ENCODE measurements around the gene L1TD1.
A peak's percentile ranks its signal among the peaks of the same experiment; 100 is the strongest.

Gene L1TD1

GRCh38 chr1:62209931-62210595 lies 15.4 kb downstream of the L1TD1 start:
- no peak overlapping the region for H3K4me3 ChIP-seq (ENCODE audit: low read depth, low read length)
- H3K9ac ChIP-seq (ENCODE audit: low read length) = no peak overlapping the region
- no peak overlapping the region for H2BK12ac ChIP-seq (ENCODE audit: low read length)
- H2BK5ac ChIP-seq (ENCODE audit: low read depth, low read length, poor library complexity) = no peak overlapping the region
- no peak overlapping the region for H2BK120ac ChIP-seq (ENCODE audit: insufficient read depth, low read length, poor library complexity)
- no peak overlapping the region for H3K4ac ChIP-seq (ENCODE audit: low read depth, low read length)
- no peaks in the 10 kb centered on the region for H3K79me2 ChIP-seq (ENCODE audit: control insufficient read depth, insufficient read depth, low read length, poor library complexity)
- H3K23ac ChIP-seq (ENCODE audit: low read length) = no peak overlapping the region
- peaks cover 6% of the 10 kb centered on the region for H3K9me3 ChIP-seq (ENCODE audit: insufficient read depth, low read depth, low read length)
- H3K27ac ChIP-seq (ENCODE audit: low read depth, low read length) = no peak overlapping the region
- no peaks in the 10 kb centered on the region for H3K79me1 ChIP-seq (ENCODE audit: low read length)
- H3K36me3 ChIP-seq (ENCODE audit: control insufficient read depth in 1 of 2, insufficient read depth in 2 of 2, low read length in 2 of 2) = peaks cover 22 to 25% of the 10 kb centered on the region in 2 experiments
- no peak overlapping the region for H3K14ac ChIP-seq (ENCODE audit: low read length)
- DNase-seq = peak in 1 of 2 donors; percentile 72
- no peak overlapping the region for H2AK5ac ChIP-seq (ENCODE audit: low read length)
- no peak overlapping the region for H4K91ac ChIP-seq (ENCODE audit: low read depth, low read length)
- H3K27me3 ChIP-seq (ENCODE audit: insufficient read depth, low read length) = no peaks in the 10 kb centered on the region
- H3K4me2 ChIP-seq (ENCODE audit: low read length) = no peak overlapping the region
- no peak overlapping the region for H2AFZ ChIP-seq (ENCODE audit: insufficient read depth, low read length, poor library complexity)
- no peak overlapping the region for H4K8ac ChIP-seq (ENCODE audit: low read depth, low read length)
- WGBS (ENCODE audit: extremely low coverage, insufficient coverage, insufficient read length) = no CpG with 5 or more reads among the region's 1 CpG
- H3K4me1 ChIP-seq (ENCODE audit: control insufficient read depth in 1 of 2, insufficient read depth in 2 of 2, low read length in 2 of 2) = no peaks in the 10 kb centered on the region
- H3K18ac ChIP-seq (ENCODE audit: low read length) = no peak overlapping the region
- H4K12ac ChIP-seq (ENCODE audit: low read depth, low read length) = no peak overlapping the region

GRCh38 chr1:62210960-62211359 lies 16.3 kb downstream of the L1TD1 start:
- H3K9me3 ChIP-seq (ENCODE audit: insufficient read depth, low read depth, low read length) = peaks cover 6% of the 10 kb centered on the region

GRCh38 chr1:62212411-62212810 lies 17.8 kb downstream of the L1TD1 start:
- no CpG with 5 or more reads among the region's 6 CpGs for WGBS (ENCODE audit: extremely low coverage, insufficient coverage, insufficient read length)
- Histone ChIP-seq H3K4ac (ENCODE audit: low read depth, low read length) (no peak overlapping the region), H3K36me3 (ENCODE audit: control insufficient read depth in 1 of 2, insufficient read depth in 2 of 2, low read length in 2 of 2) (peaks cover 15 to 21% of the 10 kb centered on the region in 2 experiments), H3K4me3 (ENCODE audit: low read depth, low read length) (no peak overlapping the region), H2AK5ac (ENCODE audit: low read length) (no peak overlapping the region), H3K18ac (ENCODE audit: low read length) (no peak overlapping the region), H2BK5ac (ENCODE audit: low read depth, low read length, poor library complexity) (no peak overlapping the region), H3K9me3 (ENCODE audit: insufficient read depth, low read depth, low read length) (peaks cover 6% of the 10 kb centered on the region), H3K9ac (ENCODE audit: low read length) (no peak overlapping the region), H2AFZ (ENCODE audit: insufficient read depth, low read length, poor library complexity) (no peak overlapping the region), H3K27ac (ENCODE audit: low read depth, low read length) (no peak overlapping the region), H4K8ac (ENCODE audit: low read depth, low read length) (no peak overlapping the region), H2BK120ac (ENCODE audit: insufficient read depth, low read length, poor library complexity) (no peak overlapping the region), H3K23ac (ENCODE audit: low read length) (no peak overlapping the region), H4K12ac (ENCODE audit: low read depth, low read length) (no peak overlapping the region), H3K14ac (ENCODE audit: low read length) (no peak overlapping the region), H3K27me3 (ENCODE audit: insufficient read depth, low read length) (no peaks in the 10 kb centered on the region), H3K79me1 (ENCODE audit: low read length) (no peaks in the 10 kb centered on the region), H3K4me1 (ENCODE audit: control insufficient read depth in 1 of 2, insufficient read depth in 2 of 2, low read length in 2 of 2) (no peaks in the 10 kb centered on the region), H3K79me2 (ENCODE audit: control insufficient read depth, insufficient read depth, low read length, poor library complexity) (no peaks in the 10 kb centered on the region), H4K91ac (ENCODE audit: low read depth, low read length) (no peak overlapping the region), H2BK12ac (ENCODE audit: low read length) (no peak overlapping the region), H3K4me2 (ENCODE audit: low read length) (no peak overlapping the region)
- no peak for DNase-seq

More at GRCh38 chr1:62210960-62211359, 16.3 kb downstream of the L1TD1 start:
- H3K4me3 ChIP-seq (ENCODE audit: low read depth, low read length) = no peak overlapping the region
- H4K12ac ChIP-seq (ENCODE audit: low read depth, low read length) = no peak overlapping the region
- H4K8ac ChIP-seq (ENCODE audit: low read depth, low read length) = no peak overlapping the region
- H2BK5ac ChIP-seq (ENCODE audit: low read depth, low read length, poor library complexity) = no peak overlapping the region
- no peak overlapping the region for H3K18ac ChIP-seq (ENCODE audit: low read length)
- no peak overlapping the region for H3K4me2 ChIP-seq (ENCODE audit: low read length)
- H3K4me1 ChIP-seq (ENCODE audit: control insufficient read depth in 1 of 2, insufficient read depth in 2 of 2, low read length in 2 of 2) = no peaks in the 10 kb centered on the region
- H4K91ac ChIP-seq (ENCODE audit: low read depth, low read length) = no peak overlapping the region
- no peak overlapping the region for H2AK5ac ChIP-seq (ENCODE audit: low read length)
- H3K27me3 ChIP-seq (ENCODE audit: insufficient read depth, low read length) = no peaks in the 10 kb centered on the region
- H3K27ac ChIP-seq (ENCODE audit: low read depth, low read length) = no peak overlapping the region
- H2AFZ ChIP-seq (ENCODE audit: insufficient read depth, low read length, poor library complexity) = no peak overlapping the region
- no peak overlapping the region for H3K9ac ChIP-seq (ENCODE audit: low read length)
- peaks cover 15 to 21% of the 10 kb centered on the region in 2 experiments for H3K36me3 ChIP-seq (ENCODE audit: control insufficient read depth in 1 of 2, insufficient read depth in 2 of 2, low read length in 2 of 2)
- WGBS (ENCODE audit: extremely low coverage, insufficient coverage, insufficient read length) = no CpG with 5 or more reads among the region's 1 CpG
- H3K79me2 ChIP-seq (ENCODE audit: control insufficient read depth, insufficient read depth, low read length, poor library complexity) = no peaks in the 10 kb centered on the region
- no peak overlapping the region for H2BK120ac ChIP-seq (ENCODE audit: insufficient read depth, low read length, poor library complexity)
- no peak overlapping the region for H3K14ac ChIP-seq (ENCODE audit: low read length)
- no peak overlapping the region for H2BK12ac ChIP-seq (ENCODE audit: low read length)
- DNase-seq = no peak
- H3K23ac ChIP-seq (ENCODE audit: low read length) = no peak overlapping the region
- no peaks in the 10 kb centered on the region for H3K79me1 ChIP-seq (ENCODE audit: low read length)
- H3K4ac ChIP-seq (ENCODE audit: low read depth, low read length) = no peak overlapping the region

- no peak overlapping the region for H3K14ac ChIP-seq (ENCODE audit: low read length)
- no peak overlapping the region for H3K23ac ChIP-seq (ENCODE audit: low read length)
- no peak overlapping the region for H3K4ac ChIP-seq (ENCODE audit: low read depth, low read length)
- no peak overlapping the region for H2BK120ac ChIP-seq (ENCODE audit: insufficient read depth, low read length, poor library complexity)
- no peak overlapping the region for H3K27ac ChIP-seq (ENCODE audit: low read depth, low read length)
- DNase-seq = no peak
- no peak overlapping the region for H3K18ac ChIP-seq (ENCODE audit: low read length)
- no peaks in the 10 kb centered on the region for H3K79me2 ChIP-seq (ENCODE audit: control insufficient read depth, insufficient read depth, low read length, poor library complexity)
- no peak overlapping the region for H2AK5ac ChIP-seq (ENCODE audit: low read length)
- H2BK5ac ChIP-seq (ENCODE audit: low read depth, low read length, poor library complexity) = no peak overlapping the region
- H2BK12ac ChIP-seq (ENCODE audit: low read length) = no peak overlapping the region
- no peak overlapping the region for H4K8ac ChIP-seq (ENCODE audit: low read depth, low read length)
- H3K9ac ChIP-seq (ENCODE audit: low read length) = no peak overlapping the region
- H3K4me2 ChIP-seq (ENCODE audit: low read length) = no peak overlapping the region
- H3K4me1 ChIP-seq (ENCODE audit: control insufficient read depth in 1 of 2, insufficient read depth in 2 of 2, low read length in 2 of 2) = no peaks in the 10 kb centered on the region
- no CpG with 5 or more reads among the region's 6 CpGs for WGBS (ENCODE audit: extremely low coverage, insufficient coverage, insufficient read length)
- no peak overlapping the region for H2AFZ ChIP-seq (ENCODE audit: insufficient read depth, low read length, poor library complexity)
- H3K79me1 ChIP-seq (ENCODE audit: low read length) = no peaks in the 10 kb centered on the region
- H3K36me3 ChIP-seq (ENCODE audit: control insufficient read depth in 1 of 2, insufficient read depth in 2 of 2, low read length in 2 of 2) = peaks cover 7 to 13% of the 10 kb centered on the region in 2 experiments
- no peak overlapping the region for H3K4me3 ChIP-seq (ENCODE audit: low read depth, low read length)
- no peak overlapping the region for H4K12ac ChIP-seq (ENCODE audit: low read depth, low read length)
- no peak overlapping the region for H4K91ac ChIP-seq (ENCODE audit: low read depth, low read length)
- no peaks in the 10 kb centered on the region for H3K27me3 ChIP-seq (ENCODE audit: insufficient read depth, low read length)
- peaks cover 4% of the 10 kb centered on the region for H3K9me3 ChIP-seq (ENCODE audit: insufficient read depth, low read depth, low read length)
Measured at GRCh38 chr1:62213075-62213914, 18.6 kb downstream of the L1TD1 start.
